Measurements from ENCODE around the gene PLA2G2D.

The PLA2G2D gene

DNA sequence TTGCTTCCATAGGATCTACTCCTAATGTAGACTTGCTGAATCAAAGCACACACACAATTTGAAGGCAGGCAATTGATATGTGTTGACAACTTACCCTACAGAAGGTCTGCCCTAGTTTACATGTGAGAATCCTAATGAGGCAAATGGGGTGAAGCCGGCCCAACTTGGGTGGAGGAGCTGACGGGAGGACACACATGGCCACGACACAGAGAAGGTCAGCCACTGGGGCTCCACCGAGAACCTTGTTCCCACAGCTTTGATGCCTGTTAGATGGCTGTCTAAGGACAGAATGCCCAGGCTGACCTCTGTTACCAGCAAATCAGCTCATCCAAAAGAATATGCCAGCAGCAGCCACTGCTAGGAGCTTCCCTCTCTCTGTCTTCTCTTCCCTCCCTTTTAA, 1.5 kb upstream of the PLA2G2D start:
- FAIRE-seq: no peak
- DNase-seq (ENCODE audit: extremely low spot score, insufficient read length, low read depth): no peak

DNA sequence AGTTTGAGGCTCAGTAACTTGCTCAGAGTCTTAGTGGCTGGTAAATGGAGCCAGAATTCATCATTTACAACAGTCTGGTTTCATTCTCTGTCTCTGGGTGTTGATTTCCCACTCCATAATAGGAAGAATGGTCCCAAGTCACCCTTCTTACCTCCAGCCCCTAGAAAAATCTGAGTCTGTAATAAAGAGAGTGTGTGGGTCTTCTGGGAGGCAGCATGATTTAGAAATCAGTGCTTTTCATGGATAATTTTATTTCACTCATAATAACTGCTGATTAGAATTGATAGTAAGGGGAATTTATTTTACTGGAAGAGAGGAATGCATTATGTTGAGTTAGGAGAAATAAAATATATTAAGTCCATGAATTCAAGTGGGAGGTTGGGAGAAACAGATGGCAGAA, 2.1 kb downstream of the PLA2G2D start:
- DNase-seq (ENCODE audit: extremely low spot score, insufficient read length, low read depth) (no peak), FAIRE-seq (no peak)

DNA sequence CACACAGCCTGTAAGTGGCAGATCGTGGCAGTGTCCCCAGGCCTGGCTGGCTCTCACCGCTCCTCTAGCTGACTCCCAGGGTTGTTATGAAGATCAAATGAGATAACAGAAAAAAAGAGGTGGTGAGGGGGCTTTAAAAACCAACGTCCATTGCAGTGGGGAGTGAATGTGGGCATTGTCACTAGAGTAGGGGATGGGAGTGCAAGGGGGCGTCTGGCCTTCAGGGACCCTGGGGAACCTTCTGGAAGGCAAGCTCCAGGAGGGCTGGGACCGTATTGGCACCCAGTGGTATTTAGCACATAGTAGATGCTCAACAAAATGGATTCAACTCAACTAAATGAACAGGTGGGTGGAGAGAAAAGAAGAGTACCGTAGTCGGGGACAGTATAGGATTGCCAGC, 3.4 kb downstream of the PLA2G2D start:
- DNase-seq (ENCODE audit: extremely low spot score, insufficient read length, low read depth) (no peak), FAIRE-seq (no peak)

DNA sequence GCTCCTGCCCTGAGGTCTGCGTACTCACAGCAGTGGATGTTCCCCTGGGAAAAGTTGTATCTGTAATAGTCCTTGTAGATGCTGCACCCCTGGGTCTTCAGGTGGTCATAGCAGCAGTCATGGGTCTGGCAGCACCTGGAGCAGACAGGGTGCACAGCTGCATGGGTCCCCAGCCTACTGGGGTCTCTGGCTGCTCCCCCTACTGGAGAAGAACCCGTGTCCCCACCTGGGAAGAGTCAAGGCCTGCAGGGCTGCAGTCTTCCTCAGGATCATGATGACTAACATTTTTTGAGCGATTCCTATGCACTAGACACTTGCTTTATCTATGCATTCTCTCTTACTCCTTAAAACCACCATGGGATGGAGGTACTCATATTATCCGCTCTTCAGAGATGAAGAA, 3.9 kb downstream of the PLA2G2D start:
- no peak for FAIRE-seq
- DNase-seq (ENCODE audit: extremely low spot score, insufficient read length, low read depth): no peak

DNA sequence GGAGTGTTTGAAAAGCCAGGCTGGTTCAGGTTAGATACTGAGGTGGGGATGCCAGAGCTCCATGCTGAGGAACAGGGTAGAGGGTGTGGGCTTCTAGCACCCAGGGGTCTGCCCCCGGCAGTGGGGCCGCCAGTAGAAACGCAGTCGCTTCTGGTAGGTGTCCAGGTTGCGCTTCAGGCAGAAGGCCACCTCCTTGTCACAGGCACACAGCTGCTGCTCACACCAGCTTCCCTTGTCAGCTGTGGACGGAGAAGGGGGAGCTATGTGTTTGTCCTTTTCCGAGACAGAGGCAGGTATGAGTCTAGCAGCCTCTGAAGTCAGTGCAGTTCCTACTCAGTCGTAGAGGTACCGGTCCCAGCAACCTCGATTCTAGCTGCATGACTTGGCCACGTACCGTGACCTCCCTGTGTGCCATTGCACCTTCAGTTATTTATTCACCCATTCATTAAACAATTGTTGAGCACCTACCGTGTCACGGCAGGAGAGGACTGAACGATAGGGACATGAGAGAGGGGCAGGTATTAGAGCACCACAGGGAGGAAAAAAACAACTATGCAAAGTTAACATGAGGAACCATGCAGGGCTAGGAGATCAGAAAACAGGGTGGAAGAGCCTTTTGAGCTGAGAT, 5.2 kb downstream of the PLA2G2D start:
- no peak for FAIRE-seq

DNA sequence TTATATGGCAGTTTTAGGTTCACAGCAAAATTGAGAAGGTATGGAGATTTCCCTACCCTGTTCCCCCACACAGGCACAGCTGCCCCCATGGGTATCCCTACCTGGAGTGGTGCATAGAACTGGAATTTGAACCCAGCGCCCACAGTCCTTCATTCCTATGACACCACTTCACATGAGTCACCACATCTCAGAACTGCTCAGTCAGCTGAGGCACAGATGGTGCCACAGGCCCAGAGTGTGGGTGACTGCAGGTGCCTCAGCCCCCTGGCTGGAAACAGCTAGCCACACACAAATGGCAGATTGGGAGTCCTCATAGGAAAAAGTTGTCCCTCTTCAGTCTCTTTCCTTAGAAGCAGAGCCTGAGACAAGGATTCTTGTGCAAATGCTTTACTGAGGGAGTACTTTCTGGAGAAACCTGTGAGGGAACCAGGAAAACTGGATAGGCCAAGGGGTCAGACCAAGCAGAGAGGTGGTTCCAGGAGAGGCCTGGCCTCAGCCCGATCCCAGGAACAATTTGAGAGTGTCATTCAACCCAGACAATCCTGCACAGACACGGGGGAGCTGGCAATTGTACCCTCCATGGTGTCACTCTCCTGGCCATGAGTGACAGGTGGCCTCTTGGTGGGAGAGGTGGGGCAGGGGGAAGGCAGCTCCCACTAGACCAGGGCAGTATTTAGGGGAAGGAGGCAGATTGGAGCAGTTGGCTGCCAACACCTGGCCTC, 6.9 kb downstream of the PLA2G2D start:
- DNase-seq (ENCODE audit: extremely low spot score, insufficient read length, low read depth): no peak
- FAIRE-seq: no peak

More for the DNA sequence above, 5.2 kb downstream of the PLA2G2D start:
- DNase-seq (ENCODE audit: extremely low spot score, insufficient read length, low read depth): no peak

DNA sequence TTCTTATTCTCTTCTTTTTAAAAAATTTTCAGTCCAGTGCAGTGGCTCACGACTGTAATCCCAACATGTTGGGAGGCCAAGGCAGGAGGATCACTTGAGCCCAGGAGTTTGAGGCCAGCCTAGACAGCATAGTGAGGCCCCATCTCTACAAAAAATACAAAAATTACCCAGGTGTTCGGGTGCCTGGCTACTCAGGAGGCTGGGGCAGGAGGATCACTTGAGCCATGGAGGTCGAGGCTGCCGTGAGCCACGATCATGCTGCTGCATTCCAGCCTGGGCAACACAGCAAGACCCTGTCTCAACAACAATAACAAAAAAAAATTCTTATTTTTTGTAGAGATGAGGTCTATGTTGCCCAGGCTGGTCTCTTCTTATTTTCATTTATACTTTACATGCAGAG, 7.9 kb downstream of the PLA2G2D start:
- DNase-seq (ENCODE audit: extremely low spot score, insufficient read length, low read depth): no peak
- no peak for FAIRE-seq

DNA sequence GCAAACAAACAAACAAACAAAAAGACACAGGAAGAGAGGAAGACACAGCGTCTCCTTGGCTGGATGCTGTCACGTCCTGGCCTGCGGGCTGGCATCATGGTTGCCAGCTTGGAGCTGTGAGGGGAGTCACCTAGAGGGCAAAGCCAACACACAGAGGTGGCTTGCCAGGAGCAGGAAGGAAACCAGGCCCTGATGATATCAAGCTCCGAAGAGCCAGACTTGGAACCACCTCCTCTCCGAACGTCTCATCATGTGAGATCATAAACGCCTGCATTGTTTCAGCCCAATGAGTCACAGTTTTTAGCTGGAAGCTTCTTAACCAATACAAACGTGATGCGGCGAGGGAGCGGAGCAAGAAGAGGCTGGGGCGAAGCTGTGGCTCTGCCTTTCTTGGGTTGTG, 8.7 kb downstream of the PLA2G2D start:
- no peak for DNase-seq (ENCODE audit: extremely low spot score, insufficient read length, low read depth)

DNA sequence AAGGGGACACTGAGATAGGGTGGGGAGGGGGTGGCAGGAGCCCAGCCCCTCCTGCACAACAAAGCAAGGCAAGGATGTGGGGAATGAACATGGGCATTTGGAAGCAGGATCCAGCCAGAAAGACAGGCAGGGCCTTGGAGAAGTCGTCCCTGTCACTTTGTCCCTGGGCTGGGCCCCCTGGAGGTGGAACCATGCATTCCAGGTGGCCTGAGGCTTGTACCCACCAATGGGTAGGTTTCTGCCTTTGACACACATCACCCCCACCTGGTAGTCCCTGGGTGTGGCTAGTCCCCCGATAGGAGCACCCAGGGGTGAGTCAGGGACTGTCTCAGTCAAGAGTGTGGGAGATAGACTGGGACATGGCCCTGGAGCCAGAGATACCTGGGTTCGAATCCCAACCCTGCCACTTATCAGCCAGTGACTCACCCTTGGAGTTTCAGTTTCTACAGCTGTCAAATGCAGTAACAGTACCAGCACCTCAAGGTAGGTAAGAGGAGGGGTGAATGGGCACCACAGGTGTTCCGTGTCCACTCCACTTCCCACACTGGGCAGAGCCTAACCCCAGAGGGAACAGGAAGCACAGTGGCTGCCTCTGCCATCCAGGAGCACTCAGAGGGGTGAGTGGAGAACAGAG, 10.0 kb downstream of the PLA2G2D start:
- no peak for FAIRE-seq
- DNase-seq (ENCODE audit: extremely low spot score, insufficient read length, low read depth): no peak

More for the DNA sequence above, 8.7 kb downstream of the PLA2G2D start:
- FAIRE-seq: no peak

DNA sequence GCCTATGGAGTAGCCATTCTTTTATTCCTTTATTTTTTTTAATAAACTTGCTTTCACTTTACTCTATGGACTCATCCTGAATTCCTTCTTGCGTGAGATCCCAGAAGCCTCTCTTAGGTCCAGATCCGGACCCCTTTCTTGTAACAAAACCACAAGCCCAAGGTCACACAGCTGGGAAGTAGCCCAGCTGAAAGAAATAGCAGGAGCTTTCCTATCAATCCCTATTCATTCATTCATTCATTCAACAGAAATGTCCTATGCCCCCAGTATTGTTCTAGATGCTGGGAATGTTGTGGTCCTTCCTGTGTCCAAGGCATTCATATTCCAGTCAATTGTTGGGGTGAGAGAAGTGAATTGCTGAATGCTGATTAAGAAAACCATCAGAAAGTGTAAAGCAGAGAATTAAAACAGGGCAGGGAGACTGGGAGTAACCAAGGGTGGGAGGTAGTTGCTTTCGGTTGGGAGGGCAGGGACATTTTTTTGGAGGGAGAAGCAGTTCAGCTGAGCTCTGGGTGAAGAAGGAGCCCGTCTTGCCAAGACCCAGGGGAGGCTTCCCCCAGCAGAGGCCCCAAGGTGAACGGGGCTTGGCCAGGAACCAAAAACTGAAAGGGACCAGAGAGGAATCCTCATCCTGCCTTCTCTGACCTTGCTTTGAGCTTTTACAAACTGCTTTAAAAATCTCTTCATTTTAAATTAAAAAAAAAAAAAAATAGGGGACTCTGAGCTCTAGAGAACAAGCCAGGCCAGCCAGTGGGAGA, 10.8 kb downstream of the PLA2G2D start:
- DNase-seq (ENCODE audit: extremely low spot score, insufficient read length, low read depth) (no peak), FAIRE-seq (no peak)

DNA sequence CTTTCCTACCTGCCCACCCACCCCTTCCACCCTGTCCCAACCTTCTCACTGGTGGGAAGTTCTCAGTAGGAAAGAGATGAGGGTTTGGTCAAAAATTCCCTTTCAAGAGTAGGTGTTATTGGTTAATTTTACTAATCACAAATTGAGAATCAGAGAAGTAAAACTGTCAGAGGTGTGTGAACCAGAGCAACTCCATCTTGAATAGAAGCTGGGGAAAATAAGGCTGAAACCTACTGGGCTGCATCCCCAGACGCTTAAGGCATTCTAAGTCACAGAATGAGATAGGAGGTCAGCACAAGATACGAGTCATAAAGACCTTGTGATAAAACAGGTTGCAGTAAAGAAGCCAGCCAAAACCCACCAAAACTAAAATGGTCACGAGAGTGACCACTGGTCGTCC, 11.5 kb downstream of the PLA2G2D start:
- no peak for DNase-seq (ENCODE audit: extremely low spot score, insufficient read length, low read depth)
- FAIRE-seq: no peak

DNA sequence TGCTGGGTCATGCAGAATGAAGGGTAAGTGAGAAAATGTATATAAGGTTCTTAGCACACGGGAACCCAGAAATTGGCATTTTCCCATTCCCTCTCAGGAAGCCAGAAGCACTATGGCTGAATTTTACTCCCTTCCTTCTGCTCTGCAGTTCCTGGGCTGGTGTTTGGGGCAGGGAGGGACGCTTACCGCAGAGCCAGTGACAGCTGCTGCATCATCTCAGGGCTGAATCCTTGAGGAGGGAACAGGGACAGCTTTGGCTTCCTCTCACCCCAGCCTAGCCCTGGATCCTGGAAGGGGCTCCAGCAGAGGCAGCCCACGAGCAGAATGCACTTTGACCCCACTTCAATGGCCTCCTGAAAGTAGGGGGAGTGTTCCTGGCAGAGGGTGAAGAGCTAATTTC, 12.0 kb downstream of the PLA2G2D start:
- no peak for DNase-seq (ENCODE audit: extremely low spot score, insufficient read length, low read depth)
- FAIRE-seq: no peak

DNA sequence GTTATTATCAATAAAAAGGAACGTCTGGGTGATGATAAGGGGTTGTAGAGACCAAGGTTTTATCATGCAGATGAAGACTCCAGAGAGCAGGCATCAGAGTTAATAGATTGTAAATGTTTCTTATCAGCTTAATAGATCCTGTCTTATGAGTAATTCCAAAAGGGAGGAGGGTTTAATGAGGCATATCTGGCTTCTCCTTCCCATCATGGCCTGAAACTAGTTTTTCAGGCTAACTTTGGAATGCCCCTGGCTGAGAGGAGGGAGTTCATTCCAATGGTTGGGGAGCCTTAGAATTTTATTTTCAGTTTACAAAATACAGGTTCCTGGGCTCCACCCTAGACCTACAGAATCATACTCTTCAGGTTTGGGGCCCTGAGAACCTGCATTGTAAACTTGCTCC, 13.5 kb downstream of the PLA2G2D start:
- DNase-seq (ENCODE audit: extremely low spot score, insufficient read length, low read depth): no peak
- no peak for FAIRE-seq

DNA sequence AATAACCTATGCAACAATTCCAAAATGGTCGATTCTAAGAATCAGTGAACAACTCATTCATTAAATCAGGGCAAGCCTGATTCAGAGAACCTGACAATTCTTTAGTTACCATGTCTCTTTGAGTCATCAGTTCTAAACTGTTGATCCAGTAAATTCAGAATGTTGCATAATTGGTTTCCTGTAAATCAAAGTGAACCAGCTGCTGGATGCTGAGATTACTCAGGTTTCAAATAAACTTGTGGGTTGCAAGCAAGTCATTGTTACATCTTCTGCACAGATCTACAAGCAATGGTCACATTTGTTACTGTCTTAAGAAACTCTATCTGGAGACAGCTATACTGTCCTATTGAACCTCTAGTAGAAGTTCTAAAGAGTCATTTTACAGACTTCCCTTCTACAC, 16.5 kb downstream of the PLA2G2D start:
- DNase-seq (ENCODE audit: extremely low spot score, insufficient read length, low read depth): no peak

DNA sequence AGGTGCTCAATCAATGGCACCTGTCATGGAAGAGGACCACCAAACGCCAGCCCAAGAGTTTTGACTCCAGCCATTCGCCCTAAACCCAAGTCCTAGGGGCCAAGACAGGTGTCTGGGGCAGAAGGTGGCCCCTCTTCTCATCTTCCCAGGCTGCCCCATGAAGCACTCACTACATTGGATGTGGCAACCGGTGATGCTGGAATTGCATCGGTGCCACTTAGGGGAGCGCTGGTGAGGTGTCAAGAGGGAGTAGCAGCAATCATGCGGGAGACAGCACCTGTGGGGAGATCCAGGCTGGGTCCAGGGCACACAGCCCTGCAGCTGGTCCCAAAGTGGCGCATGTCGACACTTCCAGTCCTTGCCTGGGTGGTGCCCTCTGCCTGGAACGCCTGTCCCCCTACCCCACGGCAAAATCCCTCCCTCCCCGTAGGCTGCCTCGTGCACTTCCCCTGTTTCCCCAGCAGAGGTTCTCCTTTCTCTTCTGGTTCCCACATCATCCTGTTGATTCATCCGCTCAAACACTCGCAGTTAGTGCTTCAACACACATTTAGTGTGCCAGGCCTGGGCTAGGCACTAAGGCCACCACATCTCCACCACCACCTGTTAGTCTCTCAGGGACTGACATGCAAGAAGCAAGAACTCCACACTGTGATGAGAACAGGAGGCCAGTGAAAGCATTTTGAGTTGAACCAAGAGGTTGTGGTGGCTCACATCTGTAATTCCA, 18.5 kb downstream of the PLA2G2D start:
- peak; percentile 83 for FAIRE-seq
- peak; percentile 39 for DNase-seq (ENCODE audit: extremely low spot score, insufficient read length, low read depth)

More for the DNA sequence above, 16.5 kb downstream of the PLA2G2D start:
- FAIRE-seq: no peak

DNA sequence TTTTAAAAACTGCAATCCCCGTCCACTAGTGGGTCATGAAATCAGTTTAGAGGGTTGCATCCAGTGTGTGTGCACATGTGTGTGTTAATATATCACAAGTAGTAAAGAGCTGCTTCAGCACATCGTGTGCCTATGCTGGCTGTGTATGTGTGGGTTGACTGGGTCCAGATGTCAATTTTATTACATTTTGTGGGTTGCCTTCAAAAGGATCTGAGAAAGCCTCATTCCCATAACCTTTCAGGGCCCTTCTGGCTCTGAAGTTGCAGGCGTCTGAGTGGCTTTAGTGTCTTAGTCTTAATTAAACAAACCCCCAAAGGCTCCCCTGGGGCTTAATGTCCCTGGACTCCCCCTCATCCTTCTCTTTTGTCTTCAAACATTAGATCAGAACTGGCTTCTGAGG, 19.8 kb downstream of the PLA2G2D start:
- DNase-seq (ENCODE audit: extremely low spot score, insufficient read length, low read depth) (no peak), FAIRE-seq (no peak)

DNA sequence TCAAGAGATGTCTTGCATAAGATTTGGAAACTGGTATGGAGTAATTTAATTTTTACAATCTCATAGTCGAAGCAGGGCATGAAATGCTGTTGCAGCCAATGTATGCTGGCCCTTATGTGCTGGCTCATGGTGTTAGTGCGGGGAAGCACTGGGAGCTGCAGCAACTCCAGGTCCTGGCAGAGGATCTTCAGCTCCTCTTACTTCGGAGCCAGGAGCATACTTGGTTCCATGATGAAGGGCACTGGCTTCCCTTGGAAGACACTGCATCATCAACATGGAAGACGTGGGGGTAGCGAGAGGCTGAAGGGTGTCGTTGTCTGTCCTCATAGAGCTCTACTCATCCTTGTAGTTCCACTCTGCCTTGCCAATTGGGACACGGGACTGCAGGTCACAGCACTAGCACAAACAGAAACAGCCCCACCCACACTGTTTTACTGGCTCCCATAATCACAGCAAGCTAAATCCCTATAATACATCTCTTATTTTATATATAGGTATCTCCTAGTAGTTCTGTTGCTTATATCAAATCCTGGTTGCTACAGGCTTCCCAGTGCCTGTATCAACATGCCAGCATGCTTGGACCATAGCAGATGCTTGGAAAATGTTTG, 22.4 kb downstream of the PLA2G2D start:
- DNase-seq (ENCODE audit: extremely low spot score, insufficient read length, low read depth): no peak

DNA sequence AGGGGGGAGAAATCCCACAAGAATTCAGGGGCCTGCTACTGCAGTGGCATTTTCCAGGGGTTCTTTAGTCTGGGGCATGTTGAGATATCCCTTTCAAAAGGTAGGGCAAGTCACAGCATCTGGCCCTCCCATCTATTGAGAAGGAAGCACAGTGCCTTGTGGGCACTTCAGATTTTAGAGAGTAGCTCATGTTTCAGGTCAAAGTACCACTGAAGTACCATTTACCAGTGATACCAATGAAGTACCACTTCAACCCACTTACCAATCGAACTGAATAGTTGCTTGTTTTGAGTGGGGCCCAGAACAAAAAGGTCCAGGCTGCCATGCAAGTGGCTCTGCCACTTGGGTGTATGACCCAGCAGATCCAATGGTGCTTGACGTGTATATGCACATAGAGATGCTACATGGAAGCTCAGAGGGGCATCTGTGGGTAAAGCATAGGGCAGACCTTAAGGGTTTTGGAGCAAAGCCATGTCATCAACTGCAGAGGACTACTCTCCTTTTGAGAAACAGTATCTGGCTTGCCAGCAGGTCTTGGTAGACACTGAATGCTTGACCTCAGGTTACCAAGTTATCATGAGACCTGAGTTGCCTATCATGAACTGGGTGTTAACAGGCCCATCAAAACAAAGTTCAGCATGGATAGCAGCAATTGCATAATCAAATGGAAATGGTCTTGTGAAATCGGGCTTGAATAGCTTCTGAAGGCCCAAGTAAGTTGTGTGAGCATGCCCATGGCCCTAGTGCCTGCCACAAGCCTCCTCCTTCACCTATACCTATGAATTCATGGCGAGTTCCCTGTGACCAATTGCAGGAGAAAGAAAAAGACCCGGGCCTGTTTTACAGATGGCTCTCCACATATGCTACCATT, 23.5 kb downstream of the PLA2G2D start:
- FAIRE-seq (no peak), DNase-seq (ENCODE audit: extremely low spot score, insufficient read length, low read depth) (no peak)

More for the DNA sequence above, 22.4 kb downstream of the PLA2G2D start:
- FAIRE-seq: no peak

DNA sequence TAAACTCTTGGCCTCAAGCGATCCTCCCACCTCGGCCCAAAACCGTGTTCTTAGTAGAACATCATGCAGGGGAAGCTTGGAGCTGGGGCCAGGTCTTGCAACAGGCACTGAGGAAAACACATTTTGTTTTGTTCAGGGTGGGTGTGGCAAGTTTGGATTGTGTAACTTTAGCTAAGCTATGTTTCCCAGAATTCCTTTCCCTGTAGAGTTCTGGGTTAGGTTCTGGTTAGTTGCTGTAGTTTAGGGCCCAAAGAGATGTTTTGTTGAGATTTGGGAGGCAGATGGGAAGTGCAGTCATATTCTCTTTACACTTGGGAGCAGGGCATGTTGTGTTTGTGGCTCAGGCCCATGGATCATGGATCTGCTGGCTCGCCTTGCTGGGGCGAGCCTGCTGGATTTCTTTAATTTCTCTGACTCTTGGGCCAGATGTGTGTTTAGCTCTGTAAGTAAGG, 25.4 kb downstream of the PLA2G2D start:
- FAIRE-seq (no peak), DNase-seq (ENCODE audit: extremely low spot score, insufficient read length, low read depth) (no peak)
